Epithelial cell of umbilical artery (primary cell): ENCODE data around the gene ZNF407. TPM values are rescaled to one million over a fixed set of nuclear protein-coding genes. Genes with fewer than 3 reads are reported as not detected.

Source experiments
- total RNA-seq: library from RNA; depleted of rRNA; stranded (reverse); fragments of >200 nt; gene quantifications from 2 replicates; pipeline ENCODE4 v1.2.3, GENCODE V29; 2014

The ZNF407 gene
- 12.3 and 18.2 TPM in 2 replicates for total RNA-seq

DNA sequence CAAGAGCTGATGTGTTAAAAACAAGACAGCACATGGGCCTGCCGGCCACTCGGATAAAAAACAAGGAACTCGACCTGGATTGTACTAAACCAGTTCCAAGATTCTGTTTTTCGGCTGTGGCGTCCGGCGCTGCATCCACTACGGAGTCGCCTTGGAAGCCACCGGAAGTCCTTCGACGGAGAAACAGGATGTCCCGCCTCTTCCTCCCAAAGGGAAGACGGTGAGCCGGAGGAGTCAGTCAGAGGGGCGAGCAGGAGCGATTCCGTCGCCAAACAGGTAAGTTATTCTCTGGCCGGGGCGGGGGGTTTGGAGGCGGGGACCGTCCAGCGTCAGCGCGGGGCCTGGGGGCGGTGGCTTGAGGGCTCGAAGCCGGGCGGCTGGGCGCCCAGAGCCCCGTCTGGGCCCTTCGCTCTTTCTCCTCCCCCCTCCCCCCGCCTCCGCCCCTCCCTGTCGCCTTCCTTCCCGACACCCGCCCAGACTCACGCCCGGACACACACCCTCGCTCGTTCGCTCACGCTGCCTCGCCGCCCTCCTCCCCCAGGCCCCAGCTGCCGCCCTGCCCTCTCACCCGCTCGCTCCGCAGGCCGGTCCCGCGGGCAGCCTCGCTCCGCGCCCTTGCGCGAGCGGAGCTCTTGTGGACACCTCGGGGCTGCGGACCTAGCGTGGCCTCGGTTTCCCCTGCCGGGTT, at the start of gene ZNF407:
Gene ZNF407 (plus strand): TSS at position 209 of the 688 bp plus-strand sequence. CDS start 33,150 bp downstream, outside the sequence.

Other genes starting within 250 kb of the ZNF407 start
- not detected in 2 replicates for gene DIPK1C, start 140.6 kb upstream of the ZNF407 start, total RNA-seq
- 50.0 and 168 TPM in 2 replicates for gene CNDP2, start 101.5 kb upstream of the ZNF407 start, total RNA-seq
- gene CNDP1, start 63.4 kb upstream of the ZNF407 start, total RNA-seq, result not detected in 2 replicates